ENCODE results near the gene ABAT. TPM values are rescaled to one million over a fixed set of nuclear protein-coding genes. Genes with fewer than 3 reads are reported as not detected.

The ABAT gene
- total and polyA plus RNA-seq, 2 of the 8 experiments (the other 6 are each of a cell fraction or from before 2014, with no cell fraction given), result 6.4 to 8.4 TPM

DNA sequence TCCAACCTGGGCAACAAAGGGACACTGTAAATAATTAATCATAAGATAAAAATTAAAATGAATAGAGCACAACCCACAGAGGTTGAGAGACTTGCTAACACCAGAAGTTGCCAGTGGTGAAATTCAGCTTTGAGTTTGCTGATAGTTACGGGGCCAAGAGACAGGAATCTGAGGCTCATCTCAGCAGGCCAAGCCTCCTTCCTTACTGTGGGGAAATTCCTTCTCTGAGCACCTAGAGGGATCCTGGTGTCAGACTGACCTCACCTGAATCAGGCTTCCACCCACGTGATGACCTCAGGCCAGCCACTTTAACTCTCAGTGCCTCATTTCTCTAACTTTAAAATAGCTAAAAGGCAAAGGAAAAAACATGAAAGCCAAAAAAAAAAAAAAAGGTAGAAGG is 4.7 kb downstream of the ABAT start:
- Histone ChIP-seq H3K36me3 (ENCODE audit: control insufficient read depth in 2 of 4, insufficient read depth in 4 of 4, low read length in 3 of 4) (no peaks in the 10 kb centered on the region), H2BK12ac (ENCODE audit: low read depth, low read length) (no peak overlapping the region), H3K27ac (ENCODE audit: low read depth, low read length) (no peak overlapping the region), H3K4me3 (ENCODE audit: extremely low read depth in 1 of 4, insufficient read depth in 2 of 4, low read depth in 3 of 4, low read length in 4 of 4) (no peak overlapping the region), H3K9ac (replicated peaks in 1 of 4; ENCODE audit: extremely low read depth in 1 of 4, low read depth in 3 of 4, low read length in 3 of 4) (no peak overlapping the region), H4K8ac (ENCODE audit: extremely low read depth, insufficient read depth, low read length) (no peak overlapping the region), H3K4me1 (replicated peaks in 1 of 4; ENCODE audit: control insufficient read depth in 3 of 4, insufficient read depth in 4 of 4, low read length in 3 of 4) (peaks cover 0 to 5% (median 2%) of the 10 kb centered on the region in 4 experiments; a peak in 4 of 7 replicates), H3K18ac (ENCODE audit: extremely low read depth, low read length) (no peak overlapping the region), H3K79me2 (ENCODE audit: control insufficient read depth in 1 of 2, insufficient read depth in 2 of 2, low read length in 2 of 2) (no peaks in the 10 kb centered on the region), H3K9me3 (ENCODE audit: insufficient read depth in 2 of 2, low read depth in 1 of 2, low read length in 1 of 2) (no peaks in the 10 kb centered on the region), H4K5ac (ENCODE audit: insufficient read length, low read depth, low read length) (no peak overlapping the region), H3K4ac (replicated peaks; ENCODE audit: insufficient read length, low read depth, low read length) (no peak overlapping the region), H3K27me3 (replicated peaks in 1 of 4; ENCODE audit: control insufficient read depth in 3 of 4, extremely low read depth in 1 of 4, insufficient read depth in 3 of 4, low read length in 3 of 4) (peaks cover 0 to 11% (median 9%) of the 10 kb centered on the region in 4 experiments; a peak in 6 of 7 replicates), H2AFZ (ENCODE audit: low read length) (no peak overlapping the region), H3K14ac (ENCODE audit: insufficient read length) (no peak overlapping the region), H3K79me1 (ENCODE audit: low read depth, low read length) (no peaks in the 10 kb centered on the region), H4K20me1 (replicated peaks in 1 of 2; ENCODE audit: control insufficient read depth in 1 of 2, insufficient read depth in 2 of 2, low read length in 2 of 2) (peaks cover 0 to 6% of the 10 kb centered on the region in 2 experiments), H3K23me2 (ENCODE audit: low read depth, low read length) (peaks cover 4% of the 10 kb centered on the region; the same call in 1 of the 2 replicates), H2BK15ac (ENCODE audit: low read length) (no peak overlapping the region), H3K56ac (replicated peaks; ENCODE audit: insufficient read length, low read depth, low read length) (no peak overlapping the region), H2BK20ac (ENCODE audit: low read length) (no peak overlapping the region), H3K4me2 (ENCODE audit: insufficient read depth in 1 of 2, low read depth in 2 of 2, low read length in 2 of 2) (no peak overlapping the region), H3K23ac (ENCODE audit: insufficient read length) (no peak overlapping the region), H2AK5ac (ENCODE audit: low read depth, low read length) (no peak overlapping the region), H4K91ac (replicated peaks; ENCODE audit: insufficient read length, low read length) (no peak overlapping the region), H2BK120ac (replicated peaks; ENCODE audit: low read depth, low read length) (no peak overlapping the region), H2BK5ac (ENCODE audit: low read depth, low read length) (no peak overlapping the region)
- DNase-seq (ENCODE audit: low read depth in 1 of 2, low spot score in 2 of 2) (no peak), FAIRE-seq (no peak)
- WGBS, 2 experiments (ENCODE audit: extremely low coverage in 1 of 2, insufficient coverage in 1 of 2, insufficient read length in 1 of 2, insufficient replicate concordance in 2 of 2, low coverage in 1 of 2, low lambda C conversion rate in 2 of 2, missing lambda C conversion rate in 1 of 2), result 79% methylated on average over 2 of the region's 2 CpGs; no CpG with 5 or more reads in 1 of the 2 experiments
- TF ChIP-seq YY1 (IDR thresholded peaks at IDR 0.05; ENCODE audit: low read depth, low read length) (no peak), SP1 (IDR thresholded peaks at IDR 0.05; ENCODE audit: low read depth, low read length) (no peak), RXRA (IDR thresholded peaks at IDR 0.05; ENCODE audit: insufficient read depth, low read depth, low read length) (no peak)
- TF ChIP-seq, protein P1, sequence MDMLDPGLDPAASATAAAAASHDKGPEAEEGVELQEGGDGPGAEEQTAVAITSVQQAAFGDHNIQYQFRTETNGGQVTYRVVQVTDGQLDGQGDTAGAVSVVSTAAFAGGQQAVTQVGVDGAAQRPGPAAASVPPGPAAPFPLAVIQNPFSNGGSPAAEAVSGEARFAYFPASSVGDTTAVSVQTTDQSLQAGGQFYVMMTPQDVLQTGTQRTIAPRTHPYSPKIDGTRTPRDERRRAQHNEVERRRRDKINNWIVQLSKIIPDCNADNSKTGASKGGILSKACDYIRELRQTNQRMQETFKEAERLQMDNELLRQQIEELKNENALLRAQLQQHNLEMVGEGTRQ (IDR thresholded peaks at IDR 0.05; ENCODE audit: low read length), result no peak
- ChIA-PET POLR2A (ENCODE audit: partially characterized antibody) (interaction anchor here (0.6 to 1.3 kb wide), 3 partner anchors 9 to 196 kb away, joined by 3 read pairs; no protein-coding TSS in a partner anchor), CTCF (ENCODE audit: partially characterized antibody) (interaction anchor here (1.2 to 1.3 kb wide), 2 partner anchors 12 to 17 kb away, joined by 3 read pairs; no protein-coding TSS in a partner anchor)
